HEK293 (cell line): Measurements from ENCODE around the gene PRTG.

Experiments used
- CTCF ChIA-PET: fragments of 350-600 bp; formaldehyde crosslinking; extraction: SDS; loops from one replicate; lab custom pipeline; 2021; ENCODE audit warnings: antibody characterized with exemption; lab: Yijun Ruan, JAX
- POLR2A ChIA-PET: fragments of 300-600 bp; formaldehyde crosslinking; extraction: SDS; loops from one replicate; lab custom pipeline; 2020; ENCODE audit warnings: antibody characterized with exemption, inconsistent platforms; lab: Yijun Ruan, JAX
- H3K27ac ChIP-seq: fragments of 200-500 bp; sonication (Bioruptor generic); 2 replicates; pipeline ENCODE4 v1.5.1; 2014; ENCODE audit warnings: low read depth, low read length, control low read depth, inconsistent platforms; ENCODE audit errors: extremely low read depth
- H3K36me3 ChIP-seq, 2 experiments: fragments of 200-500 bp in 1 of 2; sonication (Bioruptor generic) in 1 of 2; 1 replicate in 1 of 2; 2 replicates in 1 of 2; pipeline ENCODE4 v1.5.1; 2014 to 2017; ENCODE audit warnings: inconsistent platforms in 2 of 2, low read length in 2 of 2; ENCODE audit not compliant: control insufficient read depth in 2 of 2, insufficient read depth in 1 of 2
- H3K4me1 ChIP-seq: fragments of 200-500 bp; sonication (Bioruptor generic); 2 replicates; pipeline ENCODE4 v1.5.1; 2014; ENCODE audit warnings: mild to moderate bottlenecking, low read length, inconsistent platforms; ENCODE audit not compliant: control insufficient read depth, insufficient read depth
- H3K4me3 ChIP-seq: 2 replicates; pipeline ENCODE4 v1.5.1; 2011; ENCODE audit warnings: low read depth, mild to moderate bottlenecking, control low read depth, low read length, moderate library complexity
- H3K9me3 ChIP-seq: fragments of 200-500 bp; sonication (Bioruptor generic); 2 replicates; pipeline ENCODE4 v1.5.1; 2014; ENCODE audit warnings: low read depth, low read length, inconsistent platforms; ENCODE audit not compliant: control insufficient read depth, insufficient read depth
- GLIS2 ChIP-seq: fragments of 450-650 bp; formaldehyde crosslinking; IDR thresholded peaks from 2 replicates; pipeline ENCODE4 v1.5.1; 2016; ENCODE audit warnings: missing biosample characterization, missing genetic modification characterization
- KLF7 ChIP-seq: fragments of 450-650 bp; formaldehyde crosslinking; IDR thresholded peaks from 2 replicates; pipeline ENCODE4 v1.5.1; 2016; ENCODE audit warnings: missing biosample characterization, missing genetic modification characterization, borderline replicate concordance
- MZF1 ChIP-seq: fragments of 450-650 bp; formaldehyde crosslinking; IDR thresholded peaks from 2 replicates; pipeline ENCODE4 v1.5.1; 2017; ENCODE audit warnings: missing biosample characterization, missing genetic modification characterization, borderline replicate concordance
- OSR2 ChIP-seq: fragments of 450-650 bp; formaldehyde crosslinking; IDR thresholded peaks from 2 replicates; pipeline ENCODE4 v1.5.1; 2016; ENCODE audit warnings: missing biosample characterization, missing genetic modification characterization
- PRDM6 ChIP-seq: fragments of 450-650 bp; formaldehyde crosslinking; IDR thresholded peaks from 2 replicates; pipeline ENCODE4 v1.5.1; 2017; ENCODE audit warnings: missing biosample characterization, missing genetic modification characterization
- SALL2 ChIP-seq: fragments of 450-650 bp; formaldehyde crosslinking; IDR thresholded peaks from 2 replicates; pipeline ENCODE4 v1.5.0; 2017; ENCODE audit warnings: missing biosample characterization, mild to moderate bottlenecking, missing genetic modification characterization, borderline replicate concordance
- SP2 ChIP-seq: fragments of 450-650 bp; formaldehyde crosslinking; IDR thresholded peaks from 2 replicates; pipeline ENCODE4 v1.5.1; 2016; ENCODE audit warnings: missing biosample characterization, missing genetic modification characterization
- SP7 ChIP-seq: fragments of 450-650 bp; formaldehyde crosslinking; IDR thresholded peaks from 2 replicates; pipeline ENCODE4 v1.5.1; 2016; ENCODE audit warnings: missing biosample characterization, missing genetic modification characterization
- TSHZ1 ChIP-seq: fragments of 450-650 bp; formaldehyde crosslinking; IDR thresholded peaks from 2 replicates; pipeline ENCODE4 v1.5.1; 2016; ENCODE audit warnings: missing biosample characterization, missing genetic modification characterization, borderline replicate concordance
- ZBTB8A ChIP-seq: fragments of 450-650 bp; formaldehyde crosslinking; IDR thresholded peaks from 2 replicates; pipeline ENCODE4 v1.5.1; 2016; ENCODE audit warnings: missing biosample characterization, missing genetic modification characterization
- ZFHX2 ChIP-seq: fragments of 450-650 bp; formaldehyde crosslinking; conservative IDR thresholded peaks from 2 replicates; pipeline ENCODE4 v1.5.1; 2016; ENCODE audit warnings: missing biosample characterization, missing genetic modification characterization
- ZNF146 ChIP-seq: fragments of 450-650 bp; formaldehyde crosslinking; IDR thresholded peaks from 2 replicates; pipeline ENCODE4 v1.5.1; 2016; ENCODE audit warnings: missing biosample characterization, missing genetic modification characterization
- ZNF184 ChIP-seq: fragments of 450-650 bp; IDR thresholded peaks from 2 replicates; pipeline ENCODE4 v1.5.1; 2018; ENCODE audit warnings: missing biosample characterization, mild to moderate bottlenecking, missing genetic modification characterization
- ZNF248 ChIP-seq: fragments of 450-650 bp; formaldehyde crosslinking; IDR thresholded peaks from 2 replicates; pipeline ENCODE4 v1.5.1; 2017; ENCODE audit warnings: missing biosample characterization, missing genetic modification characterization
- ZNF366 ChIP-seq: fragments of 450-650 bp; formaldehyde crosslinking; conservative IDR thresholded peaks from 2 replicates; pipeline ENCODE4 v1.5.1; 2016; ENCODE audit warnings: missing biosample characterization, missing genetic modification characterization
- ZNF488 ChIP-seq: fragments of 450-650 bp; formaldehyde crosslinking; IDR thresholded peaks from 2 replicates; pipeline ENCODE4 v1.5.1; 2016; ENCODE audit warnings: missing biosample characterization, missing genetic modification characterization
- ZNF555 ChIP-seq: fragments of 450-650 bp; formaldehyde crosslinking; conservative IDR thresholded peaks from 2 replicates; pipeline ENCODE4 v1.5.1; 2017; ENCODE audit warnings: missing biosample characterization, mild to moderate bottlenecking, missing genetic modification characterization, inconsistent platforms
- ZNF571 ChIP-seq: fragments of 450-650 bp; formaldehyde crosslinking; IDR thresholded peaks from 2 replicates; pipeline ENCODE4 v1.5.0; 2017; ENCODE audit warnings: missing biosample characterization, missing genetic modification characterization
- ZNF621 ChIP-seq: fragments of 450-650 bp; formaldehyde crosslinking; IDR thresholded peaks from 2 replicates; pipeline ENCODE4 v1.5.1; 2017; ENCODE audit warnings: missing biosample characterization, missing genetic modification characterization
- ZNF623 ChIP-seq: fragments of 450-650 bp; formaldehyde crosslinking; IDR thresholded peaks from 2 replicates; pipeline ENCODE4 v1.5.1; 2016; ENCODE audit warnings: missing biosample characterization, missing genetic modification characterization
- ZNF654 ChIP-seq: fragments of 450-650 bp; formaldehyde crosslinking; IDR thresholded peaks from 2 replicates; pipeline ENCODE4 v1.5.1; 2016; ENCODE audit warnings: low read depth, missing biosample characterization, missing genetic modification characterization
- ZNF658 ChIP-seq: fragments of 450-650 bp; formaldehyde crosslinking; IDR thresholded peaks from 2 replicates; pipeline ENCODE4; 2016; ENCODE audit warnings: missing biosample characterization, missing genetic modification characterization
- ZNF664 ChIP-seq: fragments of 450-650 bp; formaldehyde crosslinking; IDR thresholded peaks from 2 replicates; pipeline ENCODE4 v1.5.1; 2016; ENCODE audit warnings: missing biosample characterization, missing genetic modification characterization
- ZNF670 ChIP-seq: fragments of 450-650 bp; formaldehyde crosslinking; IDR thresholded peaks from 2 replicates; pipeline ENCODE4 v1.5.1; 2016; ENCODE audit warnings: missing biosample characterization, missing genetic modification characterization, low read depth

PRTG gene

GRCh38 chr15:55587321-55588069, 155.5 kb downstream of the PRTG start (continued):
- no peak for TF ChIP-seq ZNF488
- TF ChIP-seq ZNF623 (tag by site-specific recombination) = no peak
- TF ChIP-seq ZBTB8A (tag by site-specific recombination) = peak; percentile 57
- no peak for TF ChIP-seq SALL2 (tag by site-specific recombination)
- no peak for TF ChIP-seq SP2 (tag by site-specific recombination)
- TF ChIP-seq ZNF184 = no peak
- no peak for TF ChIP-seq MZF1 (tag by site-specific recombination)
- no peak for TF ChIP-seq ZNF658 (tag by site-specific recombination)
- no peak for TF ChIP-seq OSR2 (tag by site-specific recombination)
- TF ChIP-seq KLF7 = no peak
- no peak for TF ChIP-seq ZNF670 (tag by site-specific recombination)

GRCh38 chr15:55586808-55587207, 156.1 kb downstream of the PRTG start:
- H3K4me1 ChIP-seq = no peaks in the 10 kb centered on the region
- ChIA-PET CTCF (interaction anchor here (0.7 kb wide), 1 partner anchor 14 kb away, joined by 5 read pairs; no protein-coding TSS in a partner anchor), POLR2A (no interaction called here)
- peak overlapping the region; percentile 63 for H3K4me3 ChIP-seq
- H3K9me3 ChIP-seq = no peaks in the 10 kb centered on the region
- H3K27ac ChIP-seq = no peak overlapping the region
- peaks cover 0 to 3% of the 10 kb centered on the region in 2 experiments; a peak in 1 of 3 replicates for H3K36me3 ChIP-seq
- TF ChIP-seq ZNF621 (tag by site-specific recombination) = no peak
- no peak for TF ChIP-seq ZNF571
- no peak for TF ChIP-seq PRDM6
- TF ChIP-seq GLIS2 = no peak
- 0 out of 2 replicates have a peak, but pooled peaks have one; percentile 3 for TF ChIP-seq ZNF146
- TF ChIP-seq TSHZ1 = no peak
- TF ChIP-seq ZNF248 = no peak
- no peak for TF ChIP-seq ZNF654
- no peak for TF ChIP-seq ZNF555 (tag by site-specific recombination)
- TF ChIP-seq SP7 (tag by site-specific recombination) = no peak
- TF ChIP-seq ZNF664 (tag by site-specific recombination) = peak; percentile 98
- TF ChIP-seq ZNF623 (tag by site-specific recombination) = no peak
- TF ChIP-seq ZFHX2 = 0 out of 2 replicates have a peak, but pooled peaks have one; percentile 16
- TF ChIP-seq ZNF366 (tag by site-specific recombination) = no peak
